GM23338 (cell line): ENCODE measurements around the gene ULBP2. TPM values are rescaled to one million over a fixed set of nuclear protein-coding genes. Genes with fewer than 3 reads are reported as not detected.
A peak's percentile ranks its signal among the peaks of the same experiment; 100 is the strongest.

Experiments
- ATAC-seq: fragments of 200-7000 bp; cut with Tn5 transposase; 3 replicates; pipeline ENCODE4 v1.9.1; 2020
- DNase-seq: peaks from one replicate; pipeline ENCODE4 v3.0.0-alpha.2; 2015; ENCODE audit warnings: low spot score
- H2AFZ ChIP-seq: fragments of 200-600 bp; sonication (generic); 2 replicates; pipeline ENCODE4 v1.8.0; 2016; ENCODE audit warnings: antibody characterized with exemption, mild to moderate bottlenecking, moderate library complexity
- H3F3A ChIP-seq: fragments of 200-600 bp; sonication (generic); replicated peaks from 2 replicates; pipeline ENCODE4 v1.8.0; 2017; ENCODE audit warnings: antibody characterized with exemption, mixed run types, low read depth
- H3K27ac ChIP-seq: fragments of 200-600 bp; sonication (generic); 2 replicates; pipeline ENCODE4 v1.6.1; 2016; ENCODE audit warnings: low read depth
- H3K27me3 ChIP-seq: fragments of 200-600 bp; sonication (generic); 2 replicates; pipeline ENCODE4 v1.8.0; 2016; ENCODE audit warnings: mild to moderate bottlenecking, mixed run types, moderate library complexity; ENCODE audit not compliant: insufficient read depth
- H3K36me3 ChIP-seq: fragments of 200-600 bp; sonication (generic); 2 replicates; pipeline ENCODE4 v1.8.0; 2016; ENCODE audit warnings: mild to moderate bottlenecking; ENCODE audit not compliant: insufficient read depth
- H3K4me1 ChIP-seq: fragments of 200-600 bp; sonication (generic); 2 replicates; pipeline ENCODE4 v1.8.0; 2016; ENCODE audit warnings: mild to moderate bottlenecking, moderate library complexity; ENCODE audit not compliant: insufficient read depth
- H3K4me2 ChIP-seq: fragments of 200-600 bp; sonication (generic); 2 replicates; pipeline ENCODE4 v1.7.1; 2017; ENCODE audit warnings: mixed run types
- H3K4me3 ChIP-seq: fragments of 200-600 bp; sonication (generic); 2 replicates; pipeline ENCODE4 v1.6.1; 2016; ENCODE audit warnings: mixed run types
- H3K79me2 ChIP-seq: fragments of 200-600 bp; sonication (generic); replicated peaks from 2 replicates; pipeline ENCODE4 v1.8.0; 2017; ENCODE audit warnings: mild to moderate bottlenecking; ENCODE audit not compliant: insufficient read depth
- H3K9me2 ChIP-seq: fragments of 200-600 bp; sonication (generic); 2 replicates; pipeline ENCODE4 v1.8.0; 2017; ENCODE audit not compliant: insufficient read depth
- H4K20me1 ChIP-seq: fragments of 200-600 bp; sonication (generic); replicated peaks from 2 replicates; pipeline ENCODE4 v1.8.0; 2017; ENCODE audit warnings: mild to moderate bottlenecking; ENCODE audit not compliant: insufficient read depth
- H3K27ac Mint-ChIP-seq: 2 replicates; pipeline ENCODE4 v1.8.0; 2020; ENCODE audit warnings: inconsistent platforms, mild to moderate bottlenecking, moderate library complexity, mixed read lengths
- H3K27me3 Mint-ChIP-seq: 3 replicates; pipeline ENCODE4 v1.8.0; 2022; ENCODE audit warnings: low read depth, mild to moderate bottlenecking, moderate library complexity, mixed read lengths, inconsistent platforms; ENCODE audit not compliant: insufficient read depth, poor library complexity
- H3K36me3 Mint-ChIP-seq: 3 replicates; pipeline ENCODE4 v1.8.0; 2021; ENCODE audit warnings: low read depth, mild to moderate bottlenecking, inconsistent platforms, moderate library complexity, mixed read lengths
- H3K4me1 Mint-ChIP-seq: 3 replicates; pipeline ENCODE4 v1.8.0; 2020; ENCODE audit warnings: mild to moderate bottlenecking, inconsistent platforms, mixed read lengths
- H3K4me3 Mint-ChIP-seq: 3 replicates; pipeline ENCODE4 v1.8.0; 2021; ENCODE audit warnings: moderate library complexity, mild to moderate bottlenecking, inconsistent platforms, mixed read lengths
- H3K9me3 Mint-ChIP-seq: 3 replicates; pipeline ENCODE4 v1.8.0; 2020; ENCODE audit warnings: moderate library complexity, mild to moderate bottlenecking, inconsistent platforms, mixed read lengths
- EZH2 ChIP-seq: fragments of 200-600 bp; sonication (generic); IDR thresholded peaks from one replicate; pipeline ENCODE4 v1.8.0; 2017; ENCODE audit warnings: antibody characterized with exemption, mild to moderate bottlenecking, low read depth; ENCODE audit not compliant: unreplicated experiment
- EZH2phosphoT487 ChIP-seq: fragments of 200-600 bp; sonication (generic); IDR thresholded peaks from one replicate; pipeline ENCODE4 v1.8.1; 2018; ENCODE audit warnings: antibody characterized with exemption; ENCODE audit not compliant: unreplicated experiment
- NANOG ChIP-seq: IDR thresholded peaks from 2 replicates; pipeline ENCODE4 v1.6.1; 2016; ENCODE audit warnings: antibody characterized with exemption, borderline replicate concordance
- ZNF114 ChIP-seq: fragments of 250-450 bp; sonication (Bioruptor Pico); IDR thresholded peaks from 2 replicates; pipeline ENCODE4 v1.5.0; 2020; ENCODE audit warnings: mild to moderate bottlenecking, moderate library complexity
- polyA plus RNA-seq: library from polyadenylated mRNA; unstranded; fragments of >200 nt; fragmentation: Nextera tagmentation; extraction: Ambion mirVana; gene quantifications from 2 replicates; pipeline ENCODE4 v1.2.1, GENCODE V29; 2016
- total RNA-seq: library from RNA; depleted of rRNA; stranded (reverse); fragments of >200 nt; shearing (Covaris generic); gene quantifications from 2 replicates; pipeline ENCODE4 v1.2.3, GENCODE V29; 2014
- TF ChIP-seq, protein P1 (sequence below): fragments of 250-450 bp; sonication (Bioruptor Pico); IDR thresholded peaks from 2 replicates; pipeline ENCODE4 v1.5.0; 2020; ENCODE audit warnings: mild to moderate bottlenecking, moderate library complexity

ULBP2 gene
- total and polyA plus RNA-seq, 2 experiments from 2014 or later = not detected

DNA sequence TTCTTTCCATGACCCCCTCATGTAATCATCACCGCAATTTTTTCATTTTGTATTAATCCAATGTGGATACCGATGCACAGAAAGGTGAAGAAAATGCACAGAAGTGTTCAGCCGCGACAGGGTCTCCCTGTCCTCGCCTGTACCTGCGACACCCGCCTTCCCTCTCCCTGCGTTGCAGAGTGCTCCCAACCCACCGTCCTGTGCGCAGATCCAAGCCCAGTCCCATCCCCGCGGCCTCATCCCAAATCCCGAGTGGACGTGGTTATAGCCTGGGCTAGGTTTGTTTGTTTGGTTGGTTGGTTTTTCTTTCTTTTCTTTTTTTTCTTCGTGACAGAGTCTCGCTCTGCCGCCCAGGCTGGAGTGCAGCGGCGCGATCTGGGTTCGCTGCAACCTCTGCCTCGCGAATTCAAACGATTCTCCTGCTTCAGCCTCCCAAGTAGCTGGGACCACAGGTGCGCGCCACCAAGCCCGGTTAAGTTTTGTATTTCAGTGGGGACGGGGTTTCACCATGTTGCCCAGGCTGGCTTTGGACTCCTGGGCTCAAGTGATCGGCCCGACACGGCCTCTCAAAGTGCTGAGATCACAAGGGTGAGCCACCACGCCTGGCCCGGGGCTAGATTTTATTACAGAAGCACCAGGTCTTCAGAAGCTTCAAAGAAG lies 18.4 kb upstream of the ULBP2 start:
- Histone ChIP-seq H3K36me3 (no peaks in the 10 kb centered on the region), H3K9me2 (no peaks in the 10 kb centered on the region), H4K20me1 (no peaks in the 10 kb centered on the region), H2AFZ (peak overlapping the region; percentile 83), H3K4me2 (peak overlapping the region; percentile 96), H3K79me2 (no peaks in the 10 kb centered on the region), H3K27ac (no peak overlapping the region), H3K4me1 (no peaks in the 10 kb centered on the region), H3F3A (0 out of 2 replicates have a peak, but pooled peaks cover 3% of the 10 kb centered on the region), H3K4me3 (peak overlapping the region; percentile 87), H3K27me3 (peaks cover 89% of the 10 kb centered on the region)
- TF ChIP-seq ZNF114 (CRISPR knock-in tag) (no peak), EZH2 (peak; percentile 95), EZH2phosphoT487 (peak; percentile 94)
- peaks cover 7% of the 10 kb centered on the region; the same call in 2 of the 3 replicates for H3K9me3 Mint-ChIP-seq
- H3K27me3 Mint-ChIP-seq = peaks cover 65% of the 10 kb centered on the region
- H3K27ac Mint-ChIP-seq = no peak overlapping the region
- DNase-seq (no peak), ATAC-seq (peak; percentile 16)
- peaks cover 9% of the 10 kb centered on the region; the same call in 2 of the 3 replicates for H3K4me1 Mint-ChIP-seq
- H3K4me3 Mint-ChIP-seq = peak overlapping the region; percentile 74
- H3K36me3 Mint-ChIP-seq = no peaks in the 10 kb centered on the region

DNA sequence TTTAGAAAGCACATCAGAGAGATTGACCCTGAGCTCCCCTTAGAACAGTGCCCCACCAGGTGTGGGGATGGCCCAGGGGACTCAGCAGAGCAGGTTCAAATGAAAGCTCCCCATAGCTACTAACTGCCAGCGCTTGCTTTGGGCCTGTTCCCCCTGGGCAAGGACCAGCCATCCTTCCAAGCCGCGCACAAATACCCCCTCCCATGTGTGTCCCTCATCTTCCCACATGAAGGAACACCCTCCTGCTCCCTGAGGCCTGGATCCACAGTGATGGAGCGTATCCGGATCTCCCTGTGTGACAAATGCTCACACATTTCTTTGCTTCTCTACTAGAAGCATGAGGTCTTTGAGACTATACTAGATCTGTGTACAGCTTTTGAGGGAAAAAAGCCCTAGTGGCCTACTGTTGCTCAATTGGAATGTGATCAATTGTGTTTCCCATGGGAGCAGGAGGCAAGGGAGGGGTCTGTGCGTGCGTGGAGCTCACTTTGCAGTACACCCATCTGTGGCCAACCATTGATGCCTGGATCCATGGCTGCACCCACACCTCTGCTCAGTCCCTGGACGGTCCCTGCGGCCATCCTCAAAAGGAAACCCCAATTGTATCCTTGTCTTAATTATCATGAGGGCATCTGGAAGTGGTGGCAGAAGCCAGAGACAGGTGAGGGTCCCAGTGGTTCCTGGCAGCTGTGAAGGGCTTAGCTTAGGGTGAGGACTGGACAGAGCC lies 17.4 kb upstream of the ULBP2 start:
- peak overlapping the region; percentile 52; the same call in 2 of the 3 replicates for H3K4me3 Mint-ChIP-seq
- H3K27ac Mint-ChIP-seq = no peak overlapping the region
- Histone ChIP-seq H3K79me2 (no peaks in the 10 kb centered on the region), H3K4me1 (no peaks in the 10 kb centered on the region), H3K36me3 (no peaks in the 10 kb centered on the region), H4K20me1 (no peaks in the 10 kb centered on the region), H2AFZ (no peak overlapping the region), H3K4me3 (no peak overlapping the region), H3K27me3 (peaks cover 94% of the 10 kb centered on the region), H3K9me2 (no peaks in the 10 kb centered on the region), H3K27ac (no peak overlapping the region), H3F3A (0 out of 2 replicates have a peak, but pooled peaks cover 3% of the 10 kb centered on the region), H3K4me2 (no peak overlapping the region)
- H3K9me3 Mint-ChIP-seq = peaks cover 7% of the 10 kb centered on the region; the same call in 2 of the 3 replicates
- H3K36me3 Mint-ChIP-seq = no peaks in the 10 kb centered on the region
- ATAC-seq = no peak
- TF ChIP-seq ZNF114 (CRISPR knock-in tag) (no peak), NANOG (no peak), EZH2 (peak; percentile 30), EZH2phosphoT487 (no peak)
- TF ChIP-seq, protein P1, sequence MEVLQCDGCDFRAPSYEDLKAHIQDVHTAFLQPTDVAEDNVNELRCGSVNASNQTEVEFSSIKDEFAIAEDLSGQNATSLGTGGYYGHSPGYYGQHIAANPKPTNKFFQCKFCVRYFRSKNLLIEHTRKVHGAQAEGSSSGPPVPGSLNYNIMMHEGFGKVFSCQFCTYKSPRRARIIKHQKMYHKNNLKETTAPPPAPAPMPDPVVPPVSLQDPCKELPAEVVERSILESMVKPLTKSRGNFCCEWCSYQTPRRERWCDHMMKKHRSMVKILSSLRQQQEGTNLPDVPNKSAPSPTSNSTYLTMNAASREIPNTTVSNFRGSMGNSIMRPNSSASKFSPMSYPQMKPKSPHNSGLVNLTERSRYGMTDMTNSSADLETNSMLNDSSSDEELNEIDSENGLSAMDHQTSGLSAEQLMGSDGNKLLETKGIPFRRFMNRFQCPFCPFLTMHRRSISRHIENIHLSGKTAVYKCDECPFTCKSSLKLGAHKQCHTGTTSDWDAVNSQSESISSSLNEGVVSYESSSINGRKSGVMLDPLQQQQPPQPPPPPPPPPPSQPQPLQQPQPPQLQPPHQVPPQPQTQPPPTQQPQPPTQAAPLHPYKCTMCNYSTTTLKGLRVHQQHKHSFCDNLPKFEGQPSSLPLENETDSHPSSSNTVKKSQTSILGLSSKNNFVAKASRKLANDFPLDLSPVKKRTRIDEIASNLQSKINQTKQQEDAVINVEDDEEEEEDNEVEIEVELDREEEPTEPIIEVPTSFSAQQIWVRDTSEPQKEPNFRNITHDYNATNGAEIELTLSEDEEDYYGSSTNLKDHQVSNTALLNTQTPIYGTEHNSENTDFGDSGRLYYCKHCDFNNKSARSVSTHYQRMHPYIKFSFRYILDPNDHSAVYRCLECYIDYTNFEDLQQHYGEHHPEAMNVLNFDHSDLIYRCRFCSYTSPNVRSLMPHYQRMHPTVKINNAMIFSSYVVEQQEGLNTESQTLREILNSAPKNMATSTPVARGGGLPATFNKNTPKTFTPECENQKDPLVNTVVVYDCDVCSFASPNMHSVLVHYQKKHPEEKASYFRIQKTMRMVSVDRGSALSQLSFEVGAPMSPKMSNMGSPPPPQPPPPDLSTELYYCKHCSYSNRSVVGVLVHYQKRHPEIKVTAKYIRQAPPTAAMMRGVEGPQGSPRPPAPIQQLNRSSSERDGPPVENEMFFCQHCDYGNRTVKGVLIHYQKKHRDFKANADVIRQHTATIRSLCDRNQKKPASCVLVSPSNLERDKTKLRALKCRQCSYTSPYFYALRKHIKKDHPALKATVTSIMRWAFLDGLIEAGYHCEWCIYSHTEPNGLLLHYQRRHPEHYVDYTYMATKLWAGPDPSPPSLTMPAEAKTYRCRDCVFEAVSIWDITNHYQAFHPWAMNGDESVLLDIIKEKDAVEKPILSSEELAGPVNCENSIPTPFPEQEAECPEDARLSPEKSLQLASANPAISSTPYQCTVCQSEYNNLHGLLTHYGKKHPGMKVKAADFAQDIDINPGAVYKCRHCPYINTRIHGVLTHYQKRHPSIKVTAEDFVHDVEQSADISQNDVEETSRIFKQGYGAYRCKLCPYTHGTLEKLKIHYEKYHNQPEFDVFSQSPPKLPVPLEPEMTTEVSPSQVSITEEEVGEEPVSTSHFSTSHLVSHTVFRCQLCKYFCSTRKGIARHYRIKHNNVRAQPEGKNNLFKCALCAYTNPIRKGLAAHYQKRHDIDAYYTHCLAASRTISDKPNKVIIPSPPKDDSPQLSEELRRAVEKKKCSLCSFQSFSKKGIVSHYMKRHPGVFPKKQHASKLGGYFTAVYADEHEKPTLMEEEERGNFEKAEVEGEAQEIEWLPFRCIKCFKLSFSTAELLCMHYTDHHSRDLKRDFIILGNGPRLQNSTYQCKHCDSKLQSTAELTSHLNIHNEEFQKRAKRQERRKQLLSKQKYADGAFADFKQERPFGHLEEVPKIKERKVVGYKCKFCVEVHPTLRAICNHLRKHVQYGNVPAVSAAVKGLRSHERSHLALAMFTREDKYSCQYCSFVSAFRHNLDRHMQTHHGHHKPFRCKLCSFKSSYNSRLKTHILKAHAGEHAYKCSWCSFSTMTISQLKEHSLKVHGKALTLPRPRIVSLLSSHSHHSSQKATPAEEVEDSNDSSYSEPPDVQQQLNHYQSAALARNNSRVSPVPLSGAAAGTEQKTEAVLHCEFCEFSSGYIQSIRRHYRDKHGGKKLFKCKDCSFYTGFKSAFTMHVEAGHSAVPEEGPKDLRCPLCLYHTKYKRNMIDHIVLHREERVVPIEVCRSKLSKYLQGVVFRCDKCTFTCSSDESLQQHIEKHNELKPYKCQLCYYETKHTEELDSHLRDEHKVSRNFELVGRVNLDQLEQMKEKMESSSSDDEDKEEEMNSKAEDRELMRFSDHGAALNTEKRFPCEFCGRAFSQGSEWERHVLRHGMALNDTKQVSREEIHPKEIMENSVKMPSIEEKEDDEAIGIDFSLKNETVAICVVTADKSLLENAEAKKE (CRISPR knock-in tag) = no peak
- no peak for DNase-seq
- peaks cover 9% of the 10 kb centered on the region; the same call in 2 of the 3 replicates for H3K4me1 Mint-ChIP-seq
- H3K27me3 Mint-ChIP-seq = peaks cover 62% of the 10 kb centered on the region
